H9 (cell line): ENCODE measurements around the gene ACKR3. TPM values are rescaled to one million over a fixed set of nuclear protein-coding genes. Genes with fewer than 3 reads are reported as not detected.

ENCODE experiments used
- DNase-seq: peaks from one replicate; pipeline ENCODE4 v3.0.0-alpha.2; 2017
- H2AFZ ChIP-seq: one replicate; pipeline ENCODE4 v1.6.1; 2013; ENCODE audit warnings: mild to moderate bottlenecking, low read length, control low read depth, moderate library complexity
- H2AK5ac ChIP-seq: 2 replicates; pipeline ENCODE4 v1.6.1; 2013; ENCODE audit warnings: low read length, control low read depth, mixed read lengths; ENCODE audit not compliant: insufficient read length
- H2BK120ac ChIP-seq: one replicate; pipeline ENCODE4 v1.6.1; 2013; ENCODE audit warnings: low read depth, mild to moderate bottlenecking, low read length, control low read depth, inconsistent platforms; ENCODE audit not compliant: poor library complexity, severe bottlenecking
- H2BK12ac ChIP-seq: 2 replicates; pipeline ENCODE4 v1.6.1; 2013; ENCODE audit warnings: low read length, control low read depth, mixed read lengths, low read depth; ENCODE audit not compliant: insufficient read length
- H2BK15ac ChIP-seq: 2 replicates; pipeline ENCODE4 v1.6.1; 2013; ENCODE audit warnings: low read depth, low read length, control low read depth
- H2BK20ac ChIP-seq: one replicate; pipeline ENCODE4 v1.6.1; 2013; ENCODE audit warnings: low read depth, mild to moderate bottlenecking, low read length, control low read depth, inconsistent platforms; ENCODE audit not compliant: poor library complexity, severe bottlenecking
- H2BK5ac ChIP-seq: 2 replicates; pipeline ENCODE4 v1.6.1; 2013; ENCODE audit warnings: low read length, control low read depth, mixed read lengths; ENCODE audit not compliant: insufficient read length
- H3K14ac ChIP-seq: 2 replicates; pipeline ENCODE4 v1.6.1; 2013; ENCODE audit warnings: low read length, control low read depth; ENCODE audit not compliant: insufficient read depth
- H3K18ac ChIP-seq: 2 replicates; pipeline ENCODE4 v1.6.1; 2013; ENCODE audit warnings: low read depth, mild to moderate bottlenecking, mixed read lengths, low read length, control low read depth; ENCODE audit not compliant: insufficient read length
- H3K23ac ChIP-seq: 2 replicates; pipeline ENCODE4 v1.6.1; 2013; ENCODE audit warnings: low read length, control low read depth, mixed read lengths, low read depth; ENCODE audit not compliant: insufficient read length
- H3K23me2 ChIP-seq: 2 replicates; pipeline ENCODE4 v1.6.1; 2013; ENCODE audit warnings: low read depth, mild to moderate bottlenecking, mixed read lengths, low read length, control low read depth; ENCODE audit not compliant: insufficient read length, poor library complexity, severe bottlenecking
- H3K27ac ChIP-seq: 2 replicates; pipeline ENCODE4 v1.5.1; 2013; ENCODE audit warnings: low read length, control low read depth, mixed read lengths, low read depth; ENCODE audit not compliant: insufficient read length
- H3K27me3 ChIP-seq: 2 replicates; pipeline ENCODE4 v1.6.1; 2013; ENCODE audit warnings: low read length, control low read depth, inconsistent platforms; ENCODE audit not compliant: insufficient read depth
- H3K4ac ChIP-seq: 2 replicates; pipeline ENCODE4 v1.6.1; 2013; ENCODE audit warnings: low read depth, mild to moderate bottlenecking, control low read depth, inconsistent platforms, low read length, moderate library complexity
- H3K4me1 ChIP-seq: 2 replicates; pipeline ENCODE4 v1.6.1; 2013; ENCODE audit warnings: low read length, control low read depth, inconsistent platforms; ENCODE audit not compliant: insufficient read depth
- H3K4me2 ChIP-seq: 2 replicates; pipeline ENCODE4 v1.6.1; 2013; ENCODE audit warnings: low read length, control low read depth, mixed read lengths; ENCODE audit not compliant: insufficient read length, insufficient read depth
- H3K56ac ChIP-seq: 2 replicates; pipeline ENCODE4 v1.6.1; 2013; ENCODE audit warnings: low read depth, mild to moderate bottlenecking, mixed read lengths, low read length, control low read depth; ENCODE audit not compliant: insufficient read length
- H3K79me1 ChIP-seq: 2 replicates; pipeline ENCODE4 v1.6.1; 2013; ENCODE audit warnings: low read depth, mild to moderate bottlenecking, moderate library complexity, low read length, control low read depth, inconsistent platforms; ENCODE audit not compliant: insufficient read depth, poor library complexity, severe bottlenecking
- H3K79me2 ChIP-seq: 2 replicates; pipeline ENCODE4 v1.6.1; 2013; ENCODE audit warnings: low read length, control low read depth, inconsistent platforms; ENCODE audit not compliant: insufficient read depth
- H3K9ac ChIP-seq: 2 replicates; pipeline ENCODE4 v1.6.1; 2013; ENCODE audit warnings: low read length, control low read depth, mixed read lengths; ENCODE audit not compliant: insufficient read length; ENCODE audit errors: extremely low read depth
- H3K9me3 ChIP-seq: one replicate; pipeline ENCODE4 v1.6.1; 2013; ENCODE audit warnings: low read depth, low read length, inconsistent platforms; ENCODE audit not compliant: control insufficient read depth
- H3T11ph ChIP-seq: one replicate; pipeline ENCODE4 v1.6.1; 2013; ENCODE audit warnings: mild to moderate bottlenecking, low read length, control low read depth, inconsistent platforms
- H4K20me1 ChIP-seq: one replicate; pipeline ENCODE4 v1.6.1; 2013; ENCODE audit not compliant: control insufficient read depth, insufficient read length, insufficient read depth
- H4K5ac ChIP-seq: 2 replicates; pipeline ENCODE4 v1.6.1; 2013; ENCODE audit warnings: low read depth, mild to moderate bottlenecking, mixed read lengths, low read length, control low read depth; ENCODE audit not compliant: insufficient read length
- H4K8ac ChIP-seq: replicated peaks from 2 replicates; pipeline ENCODE4 v1.6.1; 2013; ENCODE audit warnings: low read length, control low read depth, mixed read lengths, low read depth; ENCODE audit not compliant: insufficient read length
- H4K91ac ChIP-seq: 2 replicates; pipeline ENCODE4 v1.6.1; 2013; ENCODE audit warnings: low read depth, mild to moderate bottlenecking, moderate library complexity, mixed read lengths, low read length, control low read depth; ENCODE audit not compliant: insufficient read length
- H3K27ac Mint-ChIP-seq, 3 experiments: 2 replicates in 2 of 3; 3 replicates in 1 of 3; pipeline ENCODE4 v1.8.0; 2020 to 2021; ENCODE audit warnings: mixed read lengths in 3 of 3, mild to moderate bottlenecking in 1 of 3, moderate library complexity in 1 of 3
- H3K27me3 Mint-ChIP-seq: 2 replicates; pipeline ENCODE4 v1.8.0; 2021; ENCODE audit warnings: low read depth, mild to moderate bottlenecking, moderate library complexity, mixed read lengths
- H3K36me3 Mint-ChIP-seq, 3 experiments: 2 replicates in 2 of 3; 3 replicates in 1 of 3; pipeline ENCODE4 v1.8.0; 2020 to 2021; ENCODE audit warnings: low read depth in 3 of 3, mixed read lengths in 3 of 3; ENCODE audit not compliant: insufficient read depth in 1 of 3
- H3K4me1 Mint-ChIP-seq, 2 experiments: 2 replicates each; pipeline ENCODE4 v1.8.0; 2020; ENCODE audit warnings: mixed read lengths in 2 of 2
- H3K4me3 Mint-ChIP-seq, 2 experiments: 2 replicates in 1 of 2; 3 replicates in 1 of 2; pipeline ENCODE4 v1.8.0; 2020 to 2021; ENCODE audit warnings: mild to moderate bottlenecking in 2 of 2, mixed read lengths in 2 of 2, moderate library complexity in 1 of 2
- H3K9me3 Mint-ChIP-seq, 2 experiments: 2 replicates in 1 of 2; 3 replicates in 1 of 2; pipeline ENCODE4 v1.8.0; 2020; ENCODE audit warnings: mild to moderate bottlenecking in 2 of 2, mixed read lengths in 2 of 2, moderate library complexity in 1 of 2
- WGBS: extraction: QIAGEN DNeasy Blood & Tissue Kit; methylation state at CpG from one replicate; pipeline ENCODE4 v1.1.7; 2013; ENCODE audit warnings: missing lambda C conversion rate, low lambda C conversion rate, mixed read lengths; ENCODE audit not compliant: insufficient read length; ENCODE audit errors: extremely low coverage; 5-methylcytosine and 5-hydroxymethylcytosine counted together
- total RNA-seq: library from RNA; stranded (reverse); gene quantifications from 2 replicates; pipeline ENCODE4 v1.2.1, GENCODE V29; 2021
- TF ChIP-seq, protein P1 (sequence below): fragments of 200-600 bp; sonication (generic); conservative IDR thresholded peaks from 3 replicates; pipeline ENCODE4 v1.8.0; 2021; ENCODE audit warnings: antibody characterized with exemption, mild to moderate bottlenecking

ACKR3 gene
- total RNA-seq, 1 experiment from 2014 or later: 0.44 TPM

GRCh38 chr2:236588932-236589592 is 19.4 kb downstream of the ACKR3 start:
- no CpG with 5 or more reads among the region's 15 CpGs for WGBS
- H4K5ac ChIP-seq: no peak overlapping the region
- no peak overlapping the region for H4K91ac ChIP-seq
- H2AFZ ChIP-seq: no peak overlapping the region
- H3K4ac ChIP-seq: no peak overlapping the region
- TF ChIP-seq, protein P1, sequence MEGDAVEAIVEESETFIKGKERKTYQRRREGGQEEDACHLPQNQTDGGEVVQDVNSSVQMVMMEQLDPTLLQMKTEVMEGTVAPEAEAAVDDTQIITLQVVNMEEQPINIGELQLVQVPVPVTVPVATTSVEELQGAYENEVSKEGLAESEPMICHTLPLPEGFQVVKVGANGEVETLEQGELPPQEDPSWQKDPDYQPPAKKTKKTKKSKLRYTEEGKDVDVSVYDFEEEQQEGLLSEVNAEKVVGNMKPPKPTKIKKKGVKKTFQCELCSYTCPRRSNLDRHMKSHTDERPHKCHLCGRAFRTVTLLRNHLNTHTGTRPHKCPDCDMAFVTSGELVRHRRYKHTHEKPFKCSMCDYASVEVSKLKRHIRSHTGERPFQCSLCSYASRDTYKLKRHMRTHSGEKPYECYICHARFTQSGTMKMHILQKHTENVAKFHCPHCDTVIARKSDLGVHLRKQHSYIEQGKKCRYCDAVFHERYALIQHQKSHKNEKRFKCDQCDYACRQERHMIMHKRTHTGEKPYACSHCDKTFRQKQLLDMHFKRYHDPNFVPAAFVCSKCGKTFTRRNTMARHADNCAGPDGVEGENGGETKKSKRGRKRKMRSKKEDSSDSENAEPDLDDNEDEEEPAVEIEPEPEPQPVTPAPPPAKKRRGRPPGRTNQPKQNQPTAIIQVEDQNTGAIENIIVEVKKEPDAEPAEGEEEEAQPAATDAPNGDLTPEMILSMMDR: no peak
- H3K14ac ChIP-seq: no peak overlapping the region
- H3K4me2 ChIP-seq: no peak overlapping the region
- no peak overlapping the region for H3K9ac ChIP-seq
- no peaks in the 10 kb centered on the region for H3K9me3 ChIP-seq
- no peak overlapping the region for H4K8ac ChIP-seq
- H3K79me1 ChIP-seq: no peaks in the 10 kb centered on the region
- no peaks in the 10 kb centered on the region for H4K20me1 ChIP-seq
- no peak overlapping the region for H2BK5ac ChIP-seq
- no peak overlapping the region for H2AK5ac ChIP-seq
- no peak for DNase-seq
- H3K4me1 Mint-ChIP-seq: no peaks in the 10 kb centered on the region
- no peak overlapping the region for H3K18ac ChIP-seq
- H3K36me3 Mint-ChIP-seq: no peaks in the 10 kb centered on the region
- H3T11ph ChIP-seq: no peak overlapping the region
- H3K23me2 ChIP-seq: no peaks in the 10 kb centered on the region
- no peaks in the 10 kb centered on the region for H3K27me3 ChIP-seq
- H3K23ac ChIP-seq: no peak overlapping the region
- no peak overlapping the region for H3K4me3 Mint-ChIP-seq
- H2BK20ac ChIP-seq: no peak overlapping the region
- no peaks in the 10 kb centered on the region for H3K4me1 ChIP-seq
- H3K56ac ChIP-seq: no peak overlapping the region
- H3K79me2 ChIP-seq: no peaks in the 10 kb centered on the region
- no peaks in the 10 kb centered on the region; a peak in 2 of 5 replicates for H3K9me3 Mint-ChIP-seq
- no peak overlapping the region for H2BK120ac ChIP-seq
- peaks cover 5% of the 10 kb centered on the region for H3K27me3 Mint-ChIP-seq
- no peak overlapping the region for H2BK12ac ChIP-seq
- no peak overlapping the region for H3K27ac ChIP-seq
- H2BK15ac ChIP-seq: no peak overlapping the region
- no peak overlapping the region for H3K27ac Mint-ChIP-seq
